Ovary (tissue), 9 donors: ENCODE measurements around the gene ERP44. TPM values are rescaled to one million over a fixed set of nuclear protein-coding genes. Genes with fewer than 3 reads are reported as not detected.
"Not testable (repeated sequence)": the region's sequence is repeated elsewhere in the genome, so short reads cannot be mapped to it uniquely, and the experiment has no call there.

Experiments
- DNase-seq, 5 donors: peaks; one replicate each; pipeline ENCODE4 v3.0.0-alpha.2; 2019 to 2020
- H3K27ac ChIP-seq, 2 donors: fragments of 200-600 bp; one replicate each; pipeline versions ENCODE4 v1.5.1 to v1.8.0; 2019 to 2022
- H3K27me3 ChIP-seq: fragments of 200-600 bp; one replicate; pipeline ENCODE4 v1.8.0; 2022
- H3K36me3 ChIP-seq: fragments of 200-600 bp; sonication (generic); one replicate; pipeline ENCODE4 v1.5.1; 2019
- H3K4me1 ChIP-seq: one replicate; pipeline ENCODE4 v1.8.1; 2013; ENCODE audit warnings: mild to moderate bottlenecking, moderate library complexity; ENCODE audit not compliant: insufficient read depth
- H3K4me3 ChIP-seq: fragments of 200-600 bp; sonication (generic); one replicate; pipeline ENCODE4 v1.5.1; 2017
- H3K9me3 ChIP-seq, 2 donors: fragments of 200-600 bp in 1 of 2; sonication (generic) in 1 of 2; one replicate each; pipeline versions ENCODE4 v1.5.1 to v1.8.1; 2013 to 2019; ENCODE audit warnings: mild to moderate bottlenecking in 1 of 2, moderate library complexity in 1 of 2
- EP300 ChIP-seq: sonication (generic); formaldehyde crosslinking; IDR thresholded peaks from one replicate; pipeline ENCODE4 v1.6.1; 2017; ENCODE audit warnings: antibody characterized with exemption
- POLR2A ChIP-seq: fragments of 450-650 bp; IDR thresholded peaks from one replicate; pipeline ENCODE4 v1.6.1; 2017; ENCODE audit warnings: antibody characterized with exemption, mild to moderate bottlenecking, moderate library complexity
- WGBS, 3 donors: extraction: QIAGEN DNeasy Blood & Tissue Kit in 1 of 3; methylation state at CpG; one replicate each; pipeline versions ENCODE4 v1.1.5 to v1.1.7; 2013 to 2017; 5-methylcytosine and 5-hydroxymethylcytosine counted together
- intact Hi-C, 4 donors: fragments of 100-400 bp; cut with DNase I; formaldehyde crosslinking; loops; one replicate each; pipeline versions ENCODE4 v1.11.0 to v1.15.1; 2022 to 2023
- polyA plus RNA-seq, 2 donors: library from polyadenylated mRNA; stranded (reverse); fragments of 200-250 nt in 1 of 2; fragments of 350-450 nt in 1 of 2; fragmentation: Illumina TruSeq in 1 of 2; extraction: RNeasy Lipid Tissue Mini Kit (QIAGEN cat#74804) in 1 of 2; gene quantifications; one replicate each; pipeline ENCODE4 v1.2.3, GENCODE V29; 2013 to 2014
- total RNA-seq, 7 donors: library from RNA; depleted of rRNA in 2 of 7; stranded (reverse); fragments of >200 nt in 2 of 7; fragmentation: NEBNext Ultra II Directional in 3 of 7; extraction: Animal tissue kit (Norgen Biotek cat#: 25700) in 3 of 7; gene quantifications; one replicate each; pipeline versions ENCODE4 v1.1.0 to v1.2.4, GENCODE V29; 2016 to 2023
- TF ChIP-seq, protein P1 (sequence below), 3 donors: fragments of 450-650 bp in 2 of 3; fragments of 200-600 bp in 1 of 3; IDR thresholded peaks; one replicate each; pipeline versions ENCODE4 v1.5.1 to v1.8.0; 2016 to 2022; ENCODE audit warnings: antibody characterized with exemption in 3 of 3, mild to moderate bottlenecking in 1 of 3
- donor health status: DM: no; HTN: no; CAD: no; lungs with moderate emphysema.
- donor health status: DM: no; HTN: no; CAD: no.
- donor health status: Bipolar disorder and iron deficiency.
- donor health status: DM: yes; HTN: yes; CAD: no.
- donor health status: DM: no; HTN: no; CAD: no.
- donor health status: DM: yes; HTN: yes; CAD: no.

Gene ERP44
- total and polyA plus RNA-seq, 9 donors = 7.0 to 26.4 (median 12.6) TPM

DNA sequence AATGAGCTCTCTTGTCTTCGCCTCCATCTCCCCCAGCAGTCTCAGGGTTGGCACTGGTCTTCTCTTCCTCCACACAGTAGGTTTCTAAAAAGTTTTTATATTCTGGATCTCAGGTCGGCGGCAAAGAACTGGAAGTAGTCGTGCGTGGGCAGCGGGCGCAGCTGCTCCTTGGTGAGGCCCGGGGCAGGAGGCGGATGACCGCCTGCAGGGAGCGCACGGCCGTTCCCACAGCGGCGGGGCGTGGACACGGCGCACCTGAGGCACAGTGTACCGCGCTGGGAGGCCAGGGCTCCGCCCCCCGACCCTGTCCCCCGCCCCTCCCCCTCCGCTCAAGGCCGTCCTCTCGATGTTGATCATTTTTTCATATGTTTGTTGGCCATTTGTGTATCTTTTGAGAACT lies 99.9 kb downstream of the ERP44 start:
- TF ChIP-seq EP300 (no peak), POLR2A (no peak)
- TF ChIP-seq, protein P1, sequence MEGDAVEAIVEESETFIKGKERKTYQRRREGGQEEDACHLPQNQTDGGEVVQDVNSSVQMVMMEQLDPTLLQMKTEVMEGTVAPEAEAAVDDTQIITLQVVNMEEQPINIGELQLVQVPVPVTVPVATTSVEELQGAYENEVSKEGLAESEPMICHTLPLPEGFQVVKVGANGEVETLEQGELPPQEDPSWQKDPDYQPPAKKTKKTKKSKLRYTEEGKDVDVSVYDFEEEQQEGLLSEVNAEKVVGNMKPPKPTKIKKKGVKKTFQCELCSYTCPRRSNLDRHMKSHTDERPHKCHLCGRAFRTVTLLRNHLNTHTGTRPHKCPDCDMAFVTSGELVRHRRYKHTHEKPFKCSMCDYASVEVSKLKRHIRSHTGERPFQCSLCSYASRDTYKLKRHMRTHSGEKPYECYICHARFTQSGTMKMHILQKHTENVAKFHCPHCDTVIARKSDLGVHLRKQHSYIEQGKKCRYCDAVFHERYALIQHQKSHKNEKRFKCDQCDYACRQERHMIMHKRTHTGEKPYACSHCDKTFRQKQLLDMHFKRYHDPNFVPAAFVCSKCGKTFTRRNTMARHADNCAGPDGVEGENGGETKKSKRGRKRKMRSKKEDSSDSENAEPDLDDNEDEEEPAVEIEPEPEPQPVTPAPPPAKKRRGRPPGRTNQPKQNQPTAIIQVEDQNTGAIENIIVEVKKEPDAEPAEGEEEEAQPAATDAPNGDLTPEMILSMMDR (IDR thresholded peaks at IDR 0.05) = no peak
- no peaks in the 10 kb centered on the region for H3K9me3 ChIP-seq
- no peaks in the 10 kb centered on the region for H3K27me3 ChIP-seq
- H3K4me1 ChIP-seq = no peaks in the 10 kb centered on the region
- H3K36me3 ChIP-seq = no peaks in the 10 kb centered on the region
- DNase-seq = no peak
- H3K27ac ChIP-seq = no peak overlapping the region
- 94 to 96% (median 96%) methylated on average over 26 of the region's 26 CpGs for WGBS, 3 donors
- intact Hi-C loops = no loop called here
- H3K4me3 ChIP-seq = no peak overlapping the region

GRCh38 chr9:99998266-99998665 lies 100.5 kb downstream of the ERP44 start:
- 88 to 93% (median 92%) methylated on average over 22 of the region's 22 CpGs for WGBS, 3 donors
- intact Hi-C loops = no loop called here
- TF ChIP-seq, protein P1 (IDR thresholded peaks at IDR 0.05) = no peak
- TF ChIP-seq POLR2A (no peak), EP300 (no peak)
- Histone ChIP-seq H3K4me3 (no peak overlapping the region), H3K27me3 (no peaks in the 10 kb centered on the region), H3K36me3 (no peaks in the 10 kb centered on the region), H3K4me1 (no peaks in the 10 kb centered on the region), H3K27ac (no peak overlapping the region), H3K9me3 (no peaks in the 10 kb centered on the region)
- peak in 1 of 5 donors; percentile 11 for DNase-seq

DNA sequence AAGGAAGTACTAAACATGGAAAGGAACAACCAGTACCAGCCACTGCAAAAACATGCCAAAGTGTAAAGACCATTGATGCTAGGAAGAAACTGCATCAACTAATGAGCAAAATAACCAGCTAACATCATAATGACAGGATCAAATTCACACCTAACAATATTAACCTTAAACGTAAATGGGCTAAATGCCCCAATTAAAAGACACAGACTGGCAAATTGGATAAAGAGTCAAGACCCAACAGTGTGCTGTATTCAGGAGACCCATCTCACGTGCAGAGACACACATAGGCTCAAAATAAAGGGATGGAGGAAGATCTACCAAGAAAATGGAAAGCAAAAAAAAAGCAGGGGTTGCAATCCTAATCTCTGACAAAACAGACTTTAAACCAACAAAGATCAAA lies 108.3 kb downstream of the ERP44 start:
- H3K4me1 ChIP-seq, H3K36me3 ChIP-seq, intact Hi-C loops, H3K27ac ChIP-seq, H3K9me3 ChIP-seq, H3K27me3 ChIP-seq, DNase-seq, H3K4me3 ChIP-seq: not testable (repeated sequence)
- WGBS, 3 donors = 92 to 95% (median 95%) methylated on average over 2 of the region's 2 CpGs

GRCh38 chr9:99986642-99987041 lies 112.2 kb downstream of the ERP44 start:
- TF ChIP-seq POLR2A = no peak
- TF ChIP-seq, protein P1 (IDR thresholded peaks at IDR 0.05) = no peak
- no peak for TF ChIP-seq EP300
- no peaks in the 10 kb centered on the region for H3K27me3 ChIP-seq
- intact Hi-C loops = no loop called here

GRCh38 chr9:99980598-99980997 lies 118.2 kb downstream of the ERP44 start:
- Histone ChIP-seq H3K9me3 (no peaks in the 10 kb centered on the region), H3K27me3 (no peaks in the 10 kb centered on the region), H3K36me3 (no peaks in the 10 kb centered on the region), H3K4me1 (no peaks in the 10 kb centered on the region), H3K27ac (no peak overlapping the region), H3K4me3 (no peak overlapping the region)
- 71 to 86% (median 80%) methylated on average over 2 of the region's 2 CpGs for WGBS, 3 donors
- DNase-seq = no peak
- TF ChIP-seq, protein P1 (IDR thresholded peaks at IDR 0.05) = no peak
- TF ChIP-seq POLR2A (no peak), EP300 (no peak)
- intact Hi-C loops = no loop called here

More at GRCh38 chr9:99986642-99987041, 112.2 kb downstream of the ERP44 start:
- Histone ChIP-seq H3K4me3 (no peak overlapping the region), H3K9me3 (no peaks in the 10 kb centered on the region), H3K4me1 (no peaks in the 10 kb centered on the region), H3K27ac (no peak overlapping the region), H3K36me3 (no peaks in the 10 kb centered on the region)
- no peak for DNase-seq
